Mucosa of rectum (tissue), 2 donors: ENCODE measurements around the gene LMF2.
A peak's percentile ranks its signal among the peaks of the same experiment; 100 is the strongest.

Experiments used
- H3K27ac ChIP-seq, 2 donors: one replicate each; pipeline ENCODE4 v1.7.0; 2013; ENCODE audit warnings: inconsistent platforms in 2 of 2, low read depth in 2 of 2, low read length in 2 of 2
- H3K27me3 ChIP-seq, 2 donors: one replicate each; pipeline ENCODE4 v1.7.0; 2013; ENCODE audit warnings: low read length in 2 of 2; ENCODE audit not compliant: control insufficient read depth in 2 of 2, insufficient read depth in 2 of 2
- H3K36me3 ChIP-seq, 2 donors: one replicate each; pipeline ENCODE4 v1.7.0; 2013; ENCODE audit warnings: low read length in 2 of 2; ENCODE audit not compliant: control insufficient read depth in 2 of 2, insufficient read depth in 2 of 2
- H3K4me1 ChIP-seq, 2 donors: one replicate each; pipeline ENCODE4 v1.7.0; 2013; ENCODE audit warnings: low read length in 2 of 2, mild to moderate bottlenecking in 1 of 2; ENCODE audit not compliant: control insufficient read depth in 2 of 2, insufficient read depth in 2 of 2
- H3K4me3 ChIP-seq, 2 donors: one replicate each; pipeline ENCODE4 v1.7.0; 2013; ENCODE audit warnings: low read length in 2 of 2
- H3K9ac ChIP-seq, 2 donors: one replicate each; pipeline ENCODE4 v1.7.0; 2013; ENCODE audit warnings: low read length in 2 of 2, low read depth in 1 of 2, mild to moderate bottlenecking in 1 of 2
- H3K9me3 ChIP-seq, 2 donors: one replicate each; pipeline ENCODE4 v1.7.0; 2013; ENCODE audit warnings: low read length in 2 of 2; ENCODE audit not compliant: control insufficient read depth in 2 of 2
- donor health status: healthy.
- donor health status: Normal muscosa, but diverticular disease.

The LMF2 gene

DNA sequence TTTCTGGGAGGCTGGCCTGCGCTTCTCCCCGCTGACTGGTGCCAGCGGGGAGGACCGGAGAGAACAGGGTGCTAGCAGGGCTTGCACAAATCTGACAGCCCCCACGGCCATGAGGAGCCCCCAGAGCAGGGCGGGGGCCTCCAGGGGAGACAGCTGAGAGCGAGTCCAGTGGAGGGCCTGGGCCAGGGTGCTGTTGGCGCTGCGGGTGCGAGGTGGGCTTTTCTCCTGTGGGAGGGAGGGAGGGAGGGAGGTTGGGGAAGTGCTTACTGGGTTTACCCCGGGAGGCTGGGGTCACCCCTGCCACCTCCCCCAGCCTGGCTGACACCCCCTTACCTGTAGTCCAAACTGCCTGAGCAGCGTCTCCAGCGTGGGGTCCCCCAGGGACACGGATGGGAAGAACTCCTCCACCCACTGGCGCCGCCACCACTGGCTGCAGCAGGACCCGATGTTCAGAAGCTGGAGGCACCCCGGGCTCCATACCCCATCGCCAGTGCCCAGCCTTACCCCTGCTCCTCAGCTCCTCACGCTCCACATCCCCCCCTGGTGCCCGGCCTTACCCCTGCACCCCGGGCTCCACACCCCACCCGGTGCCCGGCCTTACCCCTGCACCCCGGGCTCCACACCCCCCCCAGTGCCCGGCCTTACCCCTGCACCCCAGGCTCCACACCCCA, 3.9 kb downstream of the LMF2 start:
- peaks cover 10 to 13% of the 10 kb centered on the region in 2 donors for H3K36me3 ChIP-seq
- no peak overlapping the region for H3K9ac ChIP-seq
- no peaks in the 10 kb centered on the region for H3K27me3 ChIP-seq
- no peaks in the 10 kb centered on the region for H3K9me3 ChIP-seq
- H3K4me1 ChIP-seq = peaks cover 9 to 11% of the 10 kb centered on the region in 2 donors
- no peak overlapping the region for H3K27ac ChIP-seq
- no peak overlapping the region for H3K4me3 ChIP-seq

DNA sequence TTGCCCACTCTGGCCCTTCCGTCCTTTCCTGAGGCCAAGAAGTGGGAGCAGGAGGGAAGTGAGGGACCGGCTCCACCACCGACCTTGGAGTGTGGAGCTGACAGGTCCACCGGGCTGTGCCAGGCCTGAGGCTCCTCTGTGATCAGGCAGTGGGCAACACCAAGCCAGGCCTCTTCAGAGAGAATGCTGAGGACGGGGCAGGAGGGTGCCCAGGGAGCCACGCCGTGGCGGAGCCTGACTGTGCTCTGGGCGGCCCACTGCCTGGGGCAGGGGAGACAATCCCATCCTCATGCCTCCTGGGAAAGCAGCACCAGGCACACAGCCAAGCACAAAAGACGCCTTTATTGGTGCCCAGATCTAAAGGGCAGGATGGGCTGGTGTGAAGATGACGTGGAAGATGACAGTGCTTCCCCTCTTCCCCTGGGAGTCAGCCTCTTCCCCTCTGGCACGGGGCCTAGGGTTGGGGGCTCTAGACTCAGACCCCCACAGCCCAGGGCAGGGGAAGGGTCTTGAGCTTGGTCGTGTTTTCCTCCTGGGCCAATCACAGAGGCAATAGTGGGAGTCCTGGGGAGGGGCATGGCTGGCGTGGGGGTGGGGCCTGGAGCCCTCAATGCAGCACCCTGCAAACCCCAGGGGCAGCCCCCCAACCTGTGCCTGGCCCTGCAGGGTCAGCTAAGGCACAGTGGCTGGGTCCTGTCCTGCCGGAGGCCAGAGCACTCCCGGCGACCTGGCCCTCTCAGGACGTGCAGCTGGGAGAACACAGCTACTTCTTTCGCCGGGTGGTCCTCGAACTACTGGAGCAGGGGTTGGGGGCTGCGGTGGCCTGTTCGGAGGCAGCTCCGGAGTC, 4.7 kb downstream of the LMF2 start:
- peaks cover 10 to 13% of the 10 kb centered on the region in 2 donors for H3K36me3 ChIP-seq

GRCh38 chr22:50502096-50502495, 5.4 kb downstream of the LMF2 start:
- H3K27me3 ChIP-seq = no peaks in the 10 kb centered on the region
- H3K27ac ChIP-seq = no peak overlapping the region
- H3K4me3 ChIP-seq = no peak overlapping the region
- no peaks in the 10 kb centered on the region for H3K9me3 ChIP-seq
- peaks cover 10 to 13% of the 10 kb centered on the region in 2 donors for H3K36me3 ChIP-seq
- H3K4me1 ChIP-seq = peaks cover 10 to 11% of the 10 kb centered on the region in 2 donors
- no peak overlapping the region for H3K9ac ChIP-seq

More for the DNA sequence above, 4.7 kb downstream of the LMF2 start:
- Histone ChIP-seq H3K27ac (no peak overlapping the region), H3K9ac (no peak overlapping the region), H3K9me3 (no peaks in the 10 kb centered on the region), H3K4me1 (peaks cover 8 to 11% of the 10 kb centered on the region in 2 donors), H3K4me3 (no peak overlapping the region), H3K27me3 (no peaks in the 10 kb centered on the region)

DNA sequence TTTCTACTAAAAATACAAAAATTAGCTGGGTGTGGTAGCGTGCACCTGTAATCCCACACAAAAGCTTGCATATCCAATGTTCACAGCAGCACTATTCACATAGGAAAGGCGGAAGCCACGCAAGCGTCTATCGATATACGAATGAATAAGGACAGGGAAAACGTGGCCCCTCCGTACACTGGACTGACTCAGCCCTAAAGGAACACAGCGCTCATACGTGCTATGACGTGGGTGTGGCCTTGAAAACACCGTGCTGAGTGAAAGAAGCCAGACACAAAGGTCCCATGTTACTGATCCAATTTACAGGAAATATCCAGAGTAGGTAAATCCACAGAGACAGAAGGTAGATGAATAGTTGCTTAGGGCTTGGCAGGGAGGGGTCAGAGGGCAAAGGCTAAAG, 7.0 kb downstream of the LMF2 start:
- no peaks in the 10 kb centered on the region for H3K27me3 ChIP-seq
- H3K36me3 ChIP-seq = peaks cover 8 to 11% of the 10 kb centered on the region in 2 donors
- no peak overlapping the region for H3K9ac ChIP-seq
- H3K27ac ChIP-seq = no peak overlapping the region
- H3K9me3 ChIP-seq = no peaks in the 10 kb centered on the region
- peaks cover 2 to 4% of the 10 kb centered on the region in 2 donors for H3K4me1 ChIP-seq
- H3K4me3 ChIP-seq = no peak overlapping the region

DNA sequence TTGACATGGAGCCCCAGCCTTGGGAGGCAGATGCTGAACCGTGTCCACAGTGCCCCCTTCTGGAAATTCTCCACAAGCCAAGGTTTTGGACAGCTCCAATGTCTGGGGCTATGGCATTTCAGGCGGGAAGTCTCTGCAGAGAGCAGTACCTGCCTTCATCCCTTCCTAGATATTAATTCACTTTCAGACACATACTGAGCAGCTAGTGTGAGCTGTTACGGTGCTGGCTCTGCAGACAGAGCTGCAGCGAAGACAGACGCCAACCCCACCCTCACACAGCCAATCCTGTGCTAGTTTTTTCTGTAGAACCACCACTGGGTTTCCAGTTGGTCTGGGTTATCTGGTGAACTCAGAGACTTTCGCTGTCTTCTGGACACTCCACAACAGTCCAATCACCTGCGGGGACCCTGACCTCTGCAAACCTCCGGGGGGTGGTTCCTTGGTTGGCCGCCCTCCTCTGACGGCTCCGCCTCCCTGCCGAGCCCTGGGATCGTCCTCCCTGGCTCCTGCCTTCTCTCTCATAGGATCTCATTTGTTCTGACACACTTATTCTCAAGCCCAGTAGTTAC, 9.1 kb downstream of the LMF2 start:
- no peak overlapping the region for H3K27ac ChIP-seq
- no peaks in the 10 kb centered on the region for H3K9me3 ChIP-seq
- peaks cover 2 to 4% of the 10 kb centered on the region in 2 donors for H3K4me1 ChIP-seq
- H3K4me3 ChIP-seq = peak overlapping the region; percentile 8 to 31
- H3K36me3 ChIP-seq = peaks cover 3 to 6% of the 10 kb centered on the region in 2 donors
- no peak overlapping the region for H3K9ac ChIP-seq
- no peaks in the 10 kb centered on the region for H3K27me3 ChIP-seq

GRCh38 chr22:50497093-50497492, 10.4 kb downstream of the LMF2 start:
- no peaks in the 10 kb centered on the region for H3K9me3 ChIP-seq
- H3K27ac ChIP-seq = no peak overlapping the region
- no peak overlapping the region for H3K9ac ChIP-seq
- peaks cover 2 to 4% of the 10 kb centered on the region in 2 donors for H3K4me1 ChIP-seq
- no peaks in the 10 kb centered on the region for H3K27me3 ChIP-seq
- H3K36me3 ChIP-seq = no peaks in the 10 kb centered on the region
- no peak overlapping the region for H3K4me3 ChIP-seq

GRCh38 chr22:50490531-50491308, 16.8 kb downstream of the LMF2 start:
- Histone ChIP-seq H3K36me3 (no peaks in the 10 kb centered on the region), H3K4me1 (no peaks in the 10 kb centered on the region), H3K27ac (no peak overlapping the region), H3K9me3 (no peaks in the 10 kb centered on the region), H3K4me3 (no peak overlapping the region), H3K9ac (no peak overlapping the region), H3K27me3 (no peaks in the 10 kb centered on the region)

GRCh38 chr22:50489363-50490243, 17.9 kb downstream of the LMF2 start:
- no peak overlapping the region for H3K9ac ChIP-seq
- H3K36me3 ChIP-seq = no peaks in the 10 kb centered on the region
- no peak overlapping the region for H3K4me3 ChIP-seq
- H3K4me1 ChIP-seq = peaks cover 0 to 1% of the 10 kb centered on the region in 2 donors
- H3K9me3 ChIP-seq = no peaks in the 10 kb centered on the region
- H3K27ac ChIP-seq = no peak overlapping the region
- no peaks in the 10 kb centered on the region for H3K27me3 ChIP-seq

GRCh38 chr22:50488886-50489285, 18.6 kb downstream of the LMF2 start:
- Histone ChIP-seq H3K36me3 (no peaks in the 10 kb centered on the region), H3K27ac (no peak overlapping the region), H3K4me1 (peaks cover 4 to 8% of the 10 kb centered on the region in 2 donors), H3K27me3 (no peaks in the 10 kb centered on the region), H3K9me3 (no peaks in the 10 kb centered on the region), H3K4me3 (no peak overlapping the region), H3K9ac (no peak overlapping the region)
